Keratinocyte (primary cell): ENCODE measurements around the gene DMD. TPM values are rescaled to one million over a fixed set of nuclear protein-coding genes. Genes with fewer than 3 reads are reported as not detected.

Experiments
- DNase-seq: peaks from one replicate; pipeline ENCODE4 v3.0.0-alpha.2; 2011; ENCODE audit warnings: low read depth, missing footprints, low spot score
- FAIRE-seq: peaks from 2 replicates; lab custom pipeline; 2011; peaks lifted over from hg19 to GRCh38; lab: Jason Lieb, UNC
- H2AFZ ChIP-seq: 2 replicates; pipeline ENCODE4 v1.6.0; 2012; ENCODE audit warnings: low read length, control low read depth, inconsistent platforms; ENCODE audit not compliant: control insufficient read depth
- H3K27ac ChIP-seq: 2 replicates; pipeline ENCODE4 v1.5.1; 2011; ENCODE audit warnings: low read length; ENCODE audit not compliant: control insufficient read depth, insufficient read depth
- H3K27me3 ChIP-seq: 3 replicates; pipeline ENCODE4 v1.6.0; 2011; ENCODE audit warnings: low read length; ENCODE audit not compliant: control insufficient read depth, insufficient read depth; ENCODE audit errors: extremely low read depth
- H3K36me3 ChIP-seq, 2 experiments: 2 replicates in 1 of 2; 3 replicates in 1 of 2; pipeline ENCODE4 v1.5.1; 2011; ENCODE audit warnings: low read length in 2 of 2, mild to moderate bottlenecking in 1 of 2; ENCODE audit not compliant: control insufficient read depth in 2 of 2, insufficient read depth in 2 of 2; ENCODE audit errors: extremely low read depth in 1 of 2
- H3K4me1 ChIP-seq: 3 replicates; pipeline ENCODE4 v1.5.1; 2011; ENCODE audit warnings: low read length; ENCODE audit not compliant: control insufficient read depth, insufficient read depth; ENCODE audit errors: extremely low read depth
- H3K4me2 ChIP-seq: 3 replicates; pipeline ENCODE4 v1.6.0; 2011; ENCODE audit warnings: low read depth, low read length; ENCODE audit not compliant: control insufficient read depth, insufficient read depth; ENCODE audit errors: extremely low read depth
- H3K4me3 ChIP-seq, 3 experiments: fragments of 200-600 bp in 1 of 3; sonication (generic) in 1 of 3; 2 replicates in 2 of 3; 3 replicates in 1 of 3; pipeline ENCODE4 v1.5.1; 2011 to 2016; ENCODE audit warnings: low read length in 3 of 3, mild to moderate bottlenecking in 3 of 3, control low read depth in 2 of 3, inconsistent platforms in 1 of 3, low read depth in 1 of 3, mixed read lengths in 1 of 3, mixed run types in 1 of 3, moderate library complexity in 1 of 3; ENCODE audit not compliant: control insufficient read depth in 2 of 3, insufficient read depth in 2 of 3; ENCODE audit errors: extremely low read depth in 1 of 3
- H3K79me2 ChIP-seq: 2 replicates; pipeline ENCODE4 v1.6.0; 2012; ENCODE audit warnings: low read length; ENCODE audit not compliant: control insufficient read depth, insufficient read depth
- H3K9ac ChIP-seq: 3 replicates; pipeline ENCODE4 v1.6.0; 2011; ENCODE audit warnings: low read length; ENCODE audit not compliant: control insufficient read depth, insufficient read depth; ENCODE audit errors: extremely low read depth
- H3K9me1 ChIP-seq: 3 replicates; pipeline ENCODE4 v1.6.0; 2011; ENCODE audit warnings: low read length; ENCODE audit not compliant: control insufficient read depth, insufficient read depth; ENCODE audit errors: extremely low read depth
- H3K9me3 ChIP-seq: 2 replicates; pipeline ENCODE4 v1.5.1; 2012; ENCODE audit warnings: low read depth, low read length; ENCODE audit not compliant: control insufficient read depth
- H4K20me1 ChIP-seq: 3 replicates; pipeline ENCODE4 v1.6.0; 2011; ENCODE audit warnings: low read length; ENCODE audit not compliant: control insufficient read depth, insufficient read depth; ENCODE audit errors: extremely low read depth
- EZH2 ChIP-seq: IDR thresholded peaks from one replicate; pipeline ENCODE4 v1.6.1; 2012; ENCODE audit warnings: inconsistent platforms, mild to moderate bottlenecking, low read length, moderate library complexity
- dilution Hi-C: fragments of 300-500 bp; cut with MboI; formaldehyde crosslinking; loops from one replicate; pipeline ENCODE4 v1.7.0; 2020; ENCODE audit warnings: low sequenced_read_pairs; ENCODE audit not compliant: extremely low pct_ligation_motif_present
- polyA plus RNA-seq, 5 experiments: library from polyadenylated mRNA; depleted of rRNA in 3 of 5; stranded (reverse) in 3 of 5; stranded (forward) in 1 of 5; unstranded in 1 of 5; fragments of >200 nt; gene quantifications; 1 replicate in 1 of 5; 2 replicates in 3 of 5; 3 replicates in 1 of 5; pipeline versions ENCODE4 v1.2.1 to v1.2.3, GENCODE V29; 2011 to 2012; ENCODE audit warnings: missing spikeins in 2 of 5, low read depth in 1 of 5, low replicate concordance in 1 of 5
- TF ChIP-seq, protein P1 (sequence below), 3 experiments: IDR thresholded peaks in 1 of 3; conservative IDR thresholded peaks in 1 of 3; optimal IDR thresholded peaks in 1 of 3; 2 replicates in 2 of 3; 3 replicates in 1 of 3; pipeline versions ENCODE3 to v1.5.1; 2011; ENCODE audit warnings: low read length in 3 of 3, mild to moderate bottlenecking in 3 of 3, moderate library complexity in 2 of 3, control low read depth in 1 of 3, inconsistent platforms in 1 of 3; ENCODE audit not compliant: insufficient read depth in 2 of 3; ENCODE audit errors: extremely low read depth in 1 of 3

Gene DMD
- polyA plus RNA-seq, 1 donor (not counting 4 experiments of a cell fraction or from before 2014, with no cell fraction given): 8.9 TPM

DNA sequence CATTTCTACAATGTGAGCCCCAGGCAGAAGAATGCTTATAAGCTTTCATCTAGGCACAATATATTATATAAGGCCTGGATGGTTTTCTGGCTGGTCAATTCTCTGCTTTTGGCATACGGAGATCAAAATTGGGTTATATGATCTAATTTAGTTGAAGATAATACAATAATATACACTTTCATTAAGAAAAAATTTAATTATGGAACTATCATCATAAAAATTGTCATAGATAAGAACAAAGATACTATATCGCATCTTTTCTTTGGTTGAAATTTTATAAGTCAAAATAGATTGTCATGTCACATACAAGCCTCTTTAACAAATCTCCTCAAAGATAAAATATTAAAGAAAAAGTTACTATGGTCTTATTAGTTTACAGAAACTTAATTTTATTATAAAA is 17.1 kb downstream of the DMD start:
- dilution Hi-C loops: no loop called here
- TF ChIP-seq, protein P1, sequence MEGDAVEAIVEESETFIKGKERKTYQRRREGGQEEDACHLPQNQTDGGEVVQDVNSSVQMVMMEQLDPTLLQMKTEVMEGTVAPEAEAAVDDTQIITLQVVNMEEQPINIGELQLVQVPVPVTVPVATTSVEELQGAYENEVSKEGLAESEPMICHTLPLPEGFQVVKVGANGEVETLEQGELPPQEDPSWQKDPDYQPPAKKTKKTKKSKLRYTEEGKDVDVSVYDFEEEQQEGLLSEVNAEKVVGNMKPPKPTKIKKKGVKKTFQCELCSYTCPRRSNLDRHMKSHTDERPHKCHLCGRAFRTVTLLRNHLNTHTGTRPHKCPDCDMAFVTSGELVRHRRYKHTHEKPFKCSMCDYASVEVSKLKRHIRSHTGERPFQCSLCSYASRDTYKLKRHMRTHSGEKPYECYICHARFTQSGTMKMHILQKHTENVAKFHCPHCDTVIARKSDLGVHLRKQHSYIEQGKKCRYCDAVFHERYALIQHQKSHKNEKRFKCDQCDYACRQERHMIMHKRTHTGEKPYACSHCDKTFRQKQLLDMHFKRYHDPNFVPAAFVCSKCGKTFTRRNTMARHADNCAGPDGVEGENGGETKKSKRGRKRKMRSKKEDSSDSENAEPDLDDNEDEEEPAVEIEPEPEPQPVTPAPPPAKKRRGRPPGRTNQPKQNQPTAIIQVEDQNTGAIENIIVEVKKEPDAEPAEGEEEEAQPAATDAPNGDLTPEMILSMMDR (optimal IDR thresholded peaks at IDR 0.05 in 1 of 3, IDR thresholded peaks at IDR 0.05 in 1 of 3, conservative IDR thresholded peaks at IDR 0.05 in 1 of 3; ENCODE audit: extremely low read depth in 1 of 3, insufficient read depth in 2 of 3, low read length in 3 of 3): no peak
- no peak for TF ChIP-seq EZH2
- H4K20me1 ChIP-seq: no peaks in the 10 kb centered on the region
- no peak overlapping the region for H3K4me3 ChIP-seq
- no peaks in the 10 kb centered on the region for H3K36me3 ChIP-seq
- FAIRE-seq: no peak
- H3K9ac ChIP-seq: no peak overlapping the region
- DNase-seq: no peak
- no peaks in the 10 kb centered on the region for H3K79me2 ChIP-seq
- no peaks in the 10 kb centered on the region for H3K4me1 ChIP-seq
- no peaks in the 10 kb centered on the region for H3K9me1 ChIP-seq
- H3K27me3 ChIP-seq: no peaks in the 10 kb centered on the region
- H3K27ac ChIP-seq: no peak overlapping the region
- no peaks in the 10 kb centered on the region for H3K9me3 ChIP-seq
- no peak overlapping the region for H3K4me2 ChIP-seq
- H2AFZ ChIP-seq: no peak overlapping the region

DNA sequence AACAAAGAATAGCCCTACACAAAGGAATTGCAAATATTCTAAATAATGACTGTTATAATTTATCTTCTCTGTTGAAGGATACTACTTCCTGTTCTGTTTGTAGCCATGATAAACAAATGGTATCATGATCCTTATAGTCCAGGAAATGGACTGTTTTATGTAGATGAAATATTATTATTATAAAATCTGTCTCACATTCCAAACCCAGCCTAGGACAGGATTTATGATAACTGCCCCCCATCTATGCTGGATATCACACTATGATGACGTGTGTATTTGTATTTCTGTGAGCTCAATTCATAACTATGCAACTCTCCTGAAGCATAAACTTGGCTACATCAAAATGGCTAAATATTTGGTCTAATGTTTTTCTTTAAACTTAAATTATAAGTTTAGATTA is 21.3 kb downstream of the DMD start:
- no peaks in the 10 kb centered on the region for H3K4me1 ChIP-seq
- no peak overlapping the region for H3K4me3 ChIP-seq
- no peaks in the 10 kb centered on the region for H3K79me2 ChIP-seq
- no peak overlapping the region for H3K27ac ChIP-seq
- no peaks in the 10 kb centered on the region for H3K9me3 ChIP-seq
- H3K27me3 ChIP-seq: no peaks in the 10 kb centered on the region
- dilution Hi-C loops: no loop called here
- H2AFZ ChIP-seq: no peak overlapping the region
- TF ChIP-seq, protein P1 (optimal IDR thresholded peaks at IDR 0.05 in 1 of 3, IDR thresholded peaks at IDR 0.05 in 1 of 3, conservative IDR thresholded peaks at IDR 0.05 in 1 of 3; ENCODE audit: extremely low read depth in 1 of 3, insufficient read depth in 2 of 3, low read length in 3 of 3): no peak
- TF ChIP-seq EZH2: no peak
- no peaks in the 10 kb centered on the region for H3K9me1 ChIP-seq
- FAIRE-seq (no peak), DNase-seq (no peak)
- no peak overlapping the region for H3K9ac ChIP-seq
- H3K4me2 ChIP-seq: no peak overlapping the region
- H3K36me3 ChIP-seq: no peaks in the 10 kb centered on the region
- H4K20me1 ChIP-seq: no peaks in the 10 kb centered on the region
